GM06990 (cell line): ENCODE results near the gene AP4S1.

ENCODE experiments used
- DNase-seq: peaks from one replicate; pipeline ENCODE4 v3.0.0-alpha.2; 2011; ENCODE audit not compliant: insufficient read length; ENCODE audit errors: extremely low read depth
- H3K27me3 ChIP-seq: replicated peaks from 2 replicates; pipeline ENCODE4 v1.6.0; 2011; ENCODE audit warnings: low read length; ENCODE audit not compliant: control insufficient read depth, insufficient read depth
- H3K36me3 ChIP-seq: 2 replicates; pipeline ENCODE4 v1.5.1; 2011; ENCODE audit warnings: low read length; ENCODE audit not compliant: control insufficient read depth, insufficient read depth
- H3K4me3 ChIP-seq: replicated peaks from 2 replicates; pipeline ENCODE4 v1.5.1; 2011; ENCODE audit warnings: low read depth, mild to moderate bottlenecking, control low read depth, low read length
- CTCF ChIP-seq: IDR thresholded peaks from 2 replicates; pipeline ENCODE4 v1.5.1; 2011; ENCODE audit warnings: low read length, control low read depth, mild to moderate bottlenecking, inconsistent platforms; ENCODE audit not compliant: insufficient read depth, poor library complexity, severe bottlenecking

Gene AP4S1

GRCh38 chr14:31029016-31029970, 3.8 kb downstream of the AP4S1 start:
- no peak for TF ChIP-seq CTCF
- Histone ChIP-seq H3K36me3 (no peaks in the 10 kb centered on the region), H3K27me3 (no peaks in the 10 kb centered on the region), H3K4me3 (no peak overlapping the region)
- no peak for DNase-seq

GRCh38 chr14:31030469-31030868, 5.0 kb downstream of the AP4S1 start:
- Histone ChIP-seq H3K36me3 (no peaks in the 10 kb centered on the region), H3K4me3 (no peak overlapping the region), H3K27me3 (no peaks in the 10 kb centered on the region)
- DNase-seq = no peak
- TF ChIP-seq CTCF = no peak

- DNase-seq = no peak
- no peak overlapping the region for H3K4me3 ChIP-seq
- no peaks in the 10 kb centered on the region for H3K27me3 ChIP-seq
- TF ChIP-seq CTCF = no peak
- H3K36me3 ChIP-seq = no peaks in the 10 kb centered on the region
Measured at GRCh38 chr14:31036552-31036951, 11.1 kb downstream of the AP4S1 start.

GRCh38 chr14:31037709-31038221, 12.3 kb downstream of the AP4S1 start:
- Histone ChIP-seq H3K36me3 (no peaks in the 10 kb centered on the region), H3K27me3 (no peaks in the 10 kb centered on the region), H3K4me3 (no peak overlapping the region)
- TF ChIP-seq CTCF = no peak
- DNase-seq = no peak

- H3K4me3 ChIP-seq = no peak overlapping the region
- TF ChIP-seq CTCF = no peak
Measured at GRCh38 chr14:31038521-31039166, 13.2 kb downstream of the AP4S1 start.

More at GRCh38 chr14:31038521-31039166, 13.2 kb downstream of the AP4S1 start:
- no peak for DNase-seq
- Histone ChIP-seq H3K36me3 (no peaks in the 10 kb centered on the region), H3K27me3 (no peaks in the 10 kb centered on the region)
